NOMO-1 treated with dmso at 0.1 percent for 144 hours (cell line): Measurements from ENCODE around the gene C12orf57.

Experiments
- DNase-seq: peaks from one replicate; lab custom pipeline; 2025; ENCODE audit not compliant: unreplicated experiment; lab: John Stamatoyannopoulos, UW

Gene C12orf57

GRCh38 chr12:6917491-6918231, 26.2 kb upstream of the C12orf57 start:
- no peak for DNase-seq

- no peak for DNase-seq
Measured at GRCh38 chr12:6919588-6919987, 24.2 kb upstream of the C12orf57 start.

GRCh38 chr12:6921539-6921938, 22.3 kb upstream of the C12orf57 start:
- no peak for DNase-seq

GRCh38 chr12:6921996-6922946, 21.6 kb upstream of the C12orf57 start:
- no peak for DNase-seq

GRCh38 chr12:6923003-6923732, 20.7 kb upstream of the C12orf57 start:
- DNase-seq: no peak

- DNase-seq: no peak
Measured at GRCh38 chr12:6923851-6924250, 20.0 kb upstream of the C12orf57 start.

GRCh38 chr12:6925239-6925539, 18.6 kb upstream of the C12orf57 start:
- DNase-seq: no peak

- no peak for DNase-seq
Measured at GRCh38 chr12:6925540-6926279, 18.1 kb upstream of the C12orf57 start.

GRCh38 chr12:6927379-6928021, 16.3 kb upstream of the C12orf57 start, which contains the start of gene ATN1:
Gene ATN1, plus strand, starts transcription at chr12:6927959. Its CDS starts 6,043 bp downstream, at chr12:6934002.
- DNase-seq: peak; percentile 16

GRCh38 chr12:6928022-6928702, 15.7 kb upstream of the C12orf57 start:
- no peak for DNase-seq

- no peak for DNase-seq
Measured at GRCh38 chr12:6928703-6929407, 15.0 kb upstream of the C12orf57 start.

- no peak for DNase-seq
Measured at GRCh38 chr12:6929466-6930452, 14.1 kb upstream of the C12orf57 start.

- no peak for DNase-seq
Measured at GRCh38 chr12:6932766-6933165, 11.1 kb upstream of the C12orf57 start.

GRCh38 chr12:6934110-6934509, 9.7 kb upstream of the C12orf57 start:
- DNase-seq: no peak

- no peak for DNase-seq
Measured at GRCh38 chr12:6935371-6936193, 8.2 kb upstream of the C12orf57 start.

GRCh38 chr12:6936194-6936635, 7.6 kb upstream of the C12orf57 start:
- DNase-seq: no peak
